22Rv1 (cell line): ENCODE data around the gene CAMTA1.

Source experiments
- CTCF ChIP-seq: fragments of 450-650 bp; IDR thresholded peaks from 2 replicates; pipeline ENCODE4 v1.5.1; 2017; ENCODE audit warnings: mild to moderate bottlenecking
- ZFX ChIP-seq: fragments of 450-650 bp; IDR thresholded peaks from 2 replicates; pipeline ENCODE4 v1.6.1; 2017; ENCODE audit warnings: antibody characterized with exemption, borderline replicate concordance

DNA sequence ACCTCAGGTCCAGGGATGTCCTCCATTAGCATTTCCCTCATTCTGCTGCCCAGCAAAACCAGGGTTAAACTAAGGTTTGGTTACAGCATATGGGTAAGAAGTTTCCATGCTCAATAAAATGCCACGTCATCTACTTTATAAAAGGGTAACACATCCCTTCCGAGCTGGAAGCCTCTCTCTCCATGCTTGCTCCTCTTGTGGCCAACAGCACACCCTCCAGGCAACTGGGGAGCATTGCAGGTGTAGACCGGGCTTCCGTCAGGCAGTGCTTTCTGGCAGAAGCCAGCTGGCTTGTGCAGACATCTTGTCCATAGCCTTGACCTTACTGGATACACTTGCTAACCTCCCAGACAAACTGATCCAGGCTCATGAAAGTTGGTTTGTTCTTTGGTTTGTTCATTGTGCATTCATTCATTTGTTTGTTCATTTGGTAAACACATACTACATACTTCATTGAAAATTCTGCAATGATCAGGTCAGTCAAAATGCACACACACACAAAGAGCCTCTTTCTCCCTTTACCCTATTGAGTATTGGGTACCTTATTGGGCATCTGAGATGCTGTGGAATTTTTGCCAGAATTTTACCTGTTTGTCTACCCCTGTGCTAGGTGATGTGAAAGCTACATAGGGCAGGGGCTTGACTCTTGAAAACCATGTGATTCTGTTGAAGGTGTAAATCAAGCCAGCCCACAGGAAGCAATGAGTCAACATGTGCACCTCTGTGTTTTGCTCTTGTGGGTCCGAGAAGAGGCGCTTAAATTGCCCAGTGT, 422.8 kb downstream of the CAMTA1 start:
- TF ChIP-seq CTCF = peak; percentile 68
- TF ChIP-seq ZFX = no peak
